HUDEP-2 (cell line): Measurements from ENCODE around the gene EMC9.

Experiments used
- DNase-seq, 76 experiments: peaks; one replicate each; lab custom pipeline; 2025; ENCODE audit not compliant: unreplicated experiment in 76 of 76; lab: John Stamatoyannopoulos, UW

The EMC9 gene

DNA sequence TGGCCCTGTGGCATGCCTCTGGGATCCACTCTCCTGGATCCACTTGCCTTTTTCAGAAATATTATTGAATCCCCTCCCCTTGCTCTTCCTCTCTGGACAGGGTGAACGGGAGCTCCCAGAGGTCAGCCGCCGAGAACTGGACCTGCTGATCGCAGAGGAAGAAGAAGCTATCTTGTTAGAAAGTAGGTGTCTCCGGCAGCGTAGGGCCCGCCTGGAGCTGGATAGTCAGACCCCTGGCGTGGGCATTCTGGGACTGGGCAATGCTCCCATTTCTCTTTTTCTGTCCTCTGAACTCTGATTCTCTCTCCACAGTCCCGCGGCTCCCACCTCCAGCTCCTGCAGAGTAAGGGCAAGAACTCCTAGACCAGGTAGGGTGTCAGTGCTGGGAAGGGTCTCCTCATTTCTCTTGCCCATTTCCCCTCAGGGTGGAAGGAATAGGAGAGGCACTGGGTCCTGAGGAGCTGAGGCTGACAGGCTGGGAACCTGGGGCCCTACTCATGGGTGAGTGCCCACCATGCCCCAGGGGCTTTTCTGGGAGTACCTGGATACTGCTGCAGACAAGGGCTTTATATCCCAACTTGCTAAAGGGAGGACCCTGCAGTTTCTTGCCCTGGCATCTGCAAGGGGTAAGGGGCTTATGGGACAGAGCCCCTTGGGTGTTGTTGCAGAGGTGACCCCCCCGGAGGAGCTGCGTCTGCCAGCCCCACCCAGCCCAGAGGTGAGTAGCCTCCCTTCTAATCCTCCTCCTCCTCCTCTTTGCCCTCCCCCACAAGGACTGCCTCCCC lies 35.8 kb upstream of the EMC9 start:
- no peak for DNase-seq

DNA sequence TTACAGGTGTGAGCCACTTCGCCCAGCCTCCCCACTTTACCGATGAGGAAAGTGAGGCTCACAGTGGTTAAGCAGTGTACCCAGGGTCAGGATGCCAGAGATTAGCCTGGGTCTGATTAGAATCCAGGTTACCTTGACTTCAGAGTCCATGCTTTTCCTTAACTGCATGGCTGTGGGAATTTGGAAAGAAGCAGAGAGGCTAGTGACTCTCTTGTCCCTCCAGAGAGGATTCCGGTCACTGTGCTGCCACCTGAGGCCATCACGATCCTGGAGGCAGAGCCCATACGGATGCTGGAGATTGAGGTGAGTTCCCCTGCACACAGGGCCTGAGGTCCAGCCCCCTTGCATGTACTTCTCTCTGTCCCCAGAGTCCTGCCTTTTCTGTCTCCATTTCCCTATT lies 35.2 kb upstream of the EMC9 start:
- no peak for DNase-seq

GRCh38 chr14:24172871-24173281 lies 31.5 kb upstream of the EMC9 start:
- no peak for DNase-seq

DNA sequence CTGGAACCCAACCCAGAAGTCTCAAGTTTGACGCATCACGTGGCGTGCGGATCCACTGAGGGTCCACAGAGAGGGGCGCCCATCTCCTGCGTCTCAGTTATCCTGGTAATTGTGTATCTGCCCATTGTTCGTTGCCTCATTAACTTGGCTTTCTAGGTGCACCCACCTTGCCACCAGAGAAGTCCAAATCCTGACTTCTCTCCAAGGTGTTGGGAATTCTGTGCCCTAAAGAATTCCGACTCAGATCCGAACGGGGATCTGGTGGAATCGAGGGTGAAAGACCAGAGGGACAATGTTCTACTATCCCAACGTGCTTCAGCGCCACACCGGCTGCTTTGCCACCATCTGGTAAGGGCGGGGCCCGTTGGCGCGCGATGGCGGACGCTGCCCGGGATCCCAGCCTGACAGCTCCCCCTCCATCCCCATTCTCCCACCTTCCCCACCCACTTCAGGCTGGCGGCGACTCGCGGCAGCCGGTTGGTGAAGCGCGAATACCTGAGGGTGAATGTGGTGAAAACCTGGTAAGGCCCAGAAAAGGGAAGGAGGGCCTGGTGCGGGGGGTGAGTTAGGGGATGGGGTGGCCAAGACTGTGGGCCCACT lies 31.0 kb upstream of the EMC9 start:
- DNase-seq: no peak

- DNase-seq: peak in 59 of 76 experiments; percentile 15 to 96 (median 68)
Observed at GRCh38 chr14:24171422-24172260, 30.2 kb upstream of the EMC9 start, which contains the start of gene REC8. REC8 (plus strand) TSS chr14:24172080; CDS start chr14:24172553, 473 bp downstream.

GRCh38 chr14:24167469-24168114 lies 26.2 kb upstream of the EMC9 start:
- DNase-seq: no peak

DNA sequence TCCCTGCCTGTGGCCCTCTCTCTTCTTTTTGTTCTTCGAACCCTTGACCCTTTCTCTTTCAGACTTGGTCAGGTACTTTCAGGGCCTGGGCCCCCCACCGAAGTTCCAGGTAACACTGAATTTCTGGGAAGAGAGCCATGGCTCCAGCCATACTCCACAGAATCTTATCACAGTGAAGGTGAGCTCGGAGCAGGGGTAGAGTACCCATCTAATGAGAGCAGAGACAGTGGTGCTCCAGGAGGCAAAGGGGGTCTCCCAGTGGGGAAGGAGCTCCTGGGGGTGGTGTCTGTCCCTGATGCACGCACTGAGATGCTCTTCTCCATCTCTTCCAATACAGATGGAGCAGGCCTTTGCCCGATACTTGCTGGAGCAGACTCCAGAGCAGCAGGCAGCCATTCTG lies 24.4 kb upstream of the EMC9 start:
- DNase-seq: no peak

DNA sequence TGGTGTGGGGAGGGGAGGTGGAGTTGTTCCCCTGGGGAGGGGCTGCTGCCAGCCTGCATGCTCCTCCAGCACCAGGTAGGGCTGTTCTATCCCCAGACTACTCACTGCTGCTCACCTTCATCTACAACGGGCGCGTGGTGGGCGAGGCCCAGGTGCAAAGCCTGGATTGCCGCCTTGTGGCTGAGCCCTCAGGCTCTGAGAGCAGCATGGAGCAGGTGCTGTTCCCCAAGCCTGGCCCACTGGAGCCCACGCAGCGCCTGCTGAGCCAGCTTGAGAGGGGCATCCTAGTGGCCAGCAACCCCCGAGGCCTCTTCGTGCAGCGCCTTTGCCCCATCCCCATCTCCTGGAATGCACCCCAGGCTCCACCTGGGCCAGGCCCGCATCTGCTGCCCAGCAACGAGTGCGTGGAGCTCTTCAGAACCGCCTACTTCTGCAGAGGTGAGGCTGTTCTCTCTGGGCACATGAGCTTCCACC lies 23.2 kb upstream of the EMC9 start:
- DNase-seq: no peak

GRCh38 chr14:24162093-24162492 lies 20.7 kb upstream of the EMC9 start:
- no peak for DNase-seq

GRCh38 chr14:24160850-24161804 lies 19.7 kb upstream of the EMC9 start, which contains the start of gene IRF9:
IRF9 (plus strand) TSS chr14:24161265; CDS start chr14:24162145, 880 bp downstream.
- DNase-seq: peak; percentile 33 to 99 (median 96)

GRCh38 chr14:24160499-24160849 lies 19.1 kb upstream of the EMC9 start:
- no peak for DNase-seq

DNA sequence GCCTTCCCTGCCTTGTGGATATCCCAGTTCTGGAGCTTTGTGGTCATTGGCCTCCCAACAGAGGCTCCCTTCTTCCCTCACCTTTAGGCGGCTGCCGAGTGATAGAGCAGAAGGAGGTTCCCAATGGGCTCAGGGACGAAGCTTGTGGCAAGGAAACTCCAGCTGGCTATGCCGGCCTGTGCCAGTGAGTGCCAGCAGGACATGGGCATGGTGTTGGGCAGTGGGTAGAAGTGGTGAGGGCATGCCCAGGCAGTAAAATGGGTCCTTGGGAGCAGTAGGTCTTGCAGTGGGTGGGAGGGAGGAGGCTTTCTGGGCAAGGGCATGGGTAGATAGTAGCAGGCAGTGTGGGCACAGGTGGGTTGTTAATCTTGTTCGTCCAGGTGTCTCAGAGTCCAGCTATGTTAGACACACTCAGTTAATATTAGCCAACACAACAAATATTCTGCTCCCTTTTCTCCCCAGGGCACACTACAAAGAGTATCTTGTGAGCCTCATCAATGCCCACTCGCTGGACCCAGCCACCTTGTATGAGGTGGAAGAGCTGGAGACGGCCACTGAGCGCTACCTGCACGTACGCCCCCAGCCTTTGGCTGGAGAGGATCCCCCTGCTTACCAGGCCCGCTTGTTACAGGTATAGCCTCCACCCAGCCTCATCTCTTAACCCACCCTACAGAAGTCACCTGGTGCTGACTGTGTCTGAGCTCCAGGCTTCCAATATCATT lies 18.5 kb upstream of the EMC9 start:
- no peak for DNase-seq

DNA sequence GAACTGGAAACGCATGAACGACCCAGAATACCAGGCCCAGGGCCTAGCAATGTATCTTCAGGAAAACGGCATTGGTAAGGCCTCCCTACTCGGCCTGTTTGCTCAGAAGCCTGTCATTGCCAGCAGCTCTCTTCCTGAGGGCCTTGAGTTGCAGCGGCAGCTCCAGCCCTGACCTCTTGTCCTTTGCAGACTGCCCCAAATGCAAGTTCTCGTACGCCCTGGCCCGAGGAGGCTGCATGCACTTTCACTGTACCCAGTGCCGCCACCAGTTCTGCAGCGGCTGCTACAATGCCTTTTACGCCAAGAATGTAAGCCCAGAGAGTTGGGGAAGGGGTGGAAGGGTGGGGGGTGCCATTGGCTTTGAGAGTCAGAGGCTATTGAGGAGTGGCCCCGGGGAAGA lies 15.9 kb upstream of the EMC9 start:
- no peak for DNase-seq

GRCh38 chr14:24156840-24157239 lies 15.4 kb upstream of the EMC9 start:
- DNase-seq: no peak

DNA sequence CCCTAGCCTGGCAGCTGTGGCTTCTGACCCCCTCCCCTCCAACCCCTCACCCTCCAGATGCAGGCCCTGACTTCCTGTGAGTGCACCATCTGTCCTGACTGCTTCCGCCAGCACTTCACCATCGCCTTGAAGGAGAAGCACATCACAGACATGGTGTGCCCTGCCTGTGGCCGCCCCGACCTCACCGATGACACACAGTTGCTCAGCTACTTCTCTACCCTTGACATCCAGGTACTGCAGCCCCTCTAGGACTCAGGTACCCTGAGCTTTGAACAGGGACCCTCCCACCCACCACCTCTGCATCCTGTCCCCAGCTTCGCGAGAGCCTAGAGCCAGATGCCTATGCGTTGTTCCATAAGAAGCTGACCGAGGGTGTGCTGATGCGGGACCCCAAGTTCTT lies 13.7 kb upstream of the EMC9 start:
- DNase-seq: no peak

DNA sequence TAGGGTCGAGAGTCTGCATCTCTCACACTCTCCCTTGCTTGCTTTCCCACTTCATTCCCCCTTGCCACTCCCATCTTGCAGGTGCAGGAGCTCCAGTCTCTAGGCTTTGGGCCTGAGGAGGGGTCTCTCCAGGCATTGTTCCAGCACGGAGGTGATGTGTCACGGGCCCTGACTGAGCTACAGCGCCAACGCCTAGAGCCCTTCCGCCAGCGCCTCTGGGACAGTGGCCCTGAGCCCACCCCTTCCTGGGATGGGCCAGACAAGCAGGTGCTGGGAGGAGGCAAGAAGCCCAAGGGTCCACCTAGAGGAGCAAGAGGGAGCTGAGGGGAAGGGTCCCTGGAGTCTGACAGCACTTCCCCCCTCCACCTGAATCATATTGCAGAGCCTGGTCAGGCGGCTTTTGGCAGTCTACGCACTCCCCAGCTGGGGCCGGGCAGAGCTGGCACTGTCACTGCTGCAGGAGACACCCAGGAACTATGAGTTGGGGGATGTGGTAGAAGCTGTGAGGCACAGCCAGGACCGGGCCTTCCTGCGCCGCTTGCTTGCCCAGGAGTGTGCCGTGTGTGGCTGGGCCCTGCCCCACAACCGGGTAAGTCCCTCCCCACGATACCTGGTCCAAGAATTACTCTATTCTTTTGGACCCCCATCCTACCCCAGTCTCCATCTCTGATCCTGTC lies 10.2 kb upstream of the EMC9 start:
- DNase-seq: no peak

- DNase-seq: no peak
Observed at GRCh38 chr14:24150993-24151392, 9.6 kb upstream of the EMC9 start.

DNA sequence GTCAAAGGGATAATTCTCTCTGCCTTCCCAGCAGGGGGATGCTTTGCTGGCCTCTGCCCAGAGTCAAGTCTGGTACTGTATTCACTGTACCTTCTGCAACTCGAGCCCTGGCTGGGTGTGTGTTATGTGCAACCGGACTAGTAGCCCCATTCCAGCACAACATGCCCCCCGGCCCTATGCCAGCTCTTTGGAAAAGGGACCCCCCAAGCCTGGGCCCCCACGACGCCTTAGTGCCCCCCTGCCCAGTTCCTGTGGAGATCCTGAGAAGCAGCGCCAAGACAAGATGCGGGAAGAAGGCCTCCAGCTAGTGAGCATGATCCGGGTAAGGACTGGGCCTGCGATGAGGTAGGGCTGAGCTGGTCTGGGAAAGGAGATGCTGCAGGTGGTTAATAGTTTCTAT lies 9.2 kb upstream of the EMC9 start:
- no peak for DNase-seq

- DNase-seq: no peak
Observed at GRCh38 chr14:24150061-24150460, 8.7 kb upstream of the EMC9 start.
